SK-N-SH (cell line): ENCODE results near the gene KPTN. TPM values are rescaled to one million over a fixed set of nuclear protein-coding genes. Genes with fewer than 3 reads are reported as not detected.

Experiments
- CTCF ChIA-PET: fragments of 300-600, 350-600 bp; formaldehyde crosslinking; extraction: SDS; loops from one replicate; lab custom pipeline; 2021; lab: Yijun Ruan, JAX
- POLR2A ChIA-PET: fragments of 350-600 bp; sonication (Branson Sonifier 250); formaldehyde crosslinking; extraction: SDS; loops from one replicate; lab custom pipeline; 2020; ENCODE audit warnings: antibody characterized with exemption, inconsistent platforms; lab: Yijun Ruan, JAX
- DNase-seq: peaks from one replicate; pipeline ENCODE4 v3.0.0; 2012
- H2AFZ ChIP-seq: fragments of 200-600 bp; sonication (generic); 2 replicates; pipeline ENCODE4 v1.8.1; 2016; ENCODE audit warnings: antibody characterized with exemption, mild to moderate bottlenecking, low read depth
- H3F3A ChIP-seq: fragments of 200-600 bp; sonication (generic); replicated peaks from 2 replicates; pipeline ENCODE3; 2016; ENCODE audit warnings: antibody characterized with exemption, mild to moderate bottlenecking; ENCODE audit not compliant: insufficient read depth
- H3K27ac ChIP-seq, 2 experiments: fragments of 200-500 bp in 1 of 2; fragments of 200-600 bp in 1 of 2; sonication (Bioruptor generic) in 1 of 2; sonication (generic), shearing (Covaris generic) in 1 of 2; 2 replicates each; pipeline versions ENCODE4 v1.5.1 to v1.6.1; 2014 to 2016; ENCODE audit warnings: low read depth in 2 of 2, inconsistent platforms in 1 of 2, low read length in 1 of 2, mild to moderate bottlenecking in 1 of 2, mixed read lengths in 1 of 2
- H3K27me3 ChIP-seq: fragments of 200-600 bp; sonication (generic), shearing (Covaris generic); 2 replicates; pipeline ENCODE4 v1.6.1; 2016; ENCODE audit warnings: mixed run types; ENCODE audit not compliant: insufficient read depth
- H3K36me3 ChIP-seq, 2 experiments: fragments of 200-500 bp in 1 of 2; fragments of 200-600 bp in 1 of 2; sonication (Bioruptor generic) in 1 of 2; sonication (generic) in 1 of 2; replicated peaks in 1 of 2; 2 replicates each; pipeline versions ENCODE3 to v1.5.1; 2014 to 2016; ENCODE audit warnings: low read length in 1 of 2, mild to moderate bottlenecking in 1 of 2; ENCODE audit not compliant: insufficient read depth in 2 of 2, control insufficient read depth in 1 of 2
- H3K4me1 ChIP-seq, 2 experiments: fragments of 200-500 bp in 1 of 2; fragments of 200-600 bp in 1 of 2; sonication (Bioruptor generic) in 1 of 2; sonication (generic), shearing (Covaris generic) in 1 of 2; 2 replicates each; pipeline versions ENCODE4 v1.5.1 to v1.6.1; 2014 to 2016; ENCODE audit warnings: low read depth in 1 of 2, low read length in 1 of 2, mixed run types in 1 of 2; ENCODE audit not compliant: insufficient read depth in 2 of 2, control insufficient read depth in 1 of 2
- H3K4me2 ChIP-seq: fragments of 200-600 bp; sonication (generic), shearing (Covaris generic); 2 replicates; pipeline ENCODE4 v1.6.1; 2017; ENCODE audit warnings: mixed run types
- H3K4me3 ChIP-seq, 2 experiments: fragments of 200-500 bp in 1 of 2; fragments of 200-600 bp in 1 of 2; sonication (Bioruptor generic) in 1 of 2; sonication (generic), shearing (Covaris generic) in 1 of 2; 2 replicates each; pipeline versions ENCODE4 v1.5.1 to v1.8.1; 2014 to 2016; ENCODE audit warnings: low read depth in 2 of 2, inconsistent platforms in 1 of 2, low read length in 1 of 2, mild to moderate bottlenecking in 1 of 2, mixed read lengths in 1 of 2, moderate library complexity in 1 of 2
- H3K79me2 ChIP-seq: fragments of 200-600 bp; sonication (generic); 2 replicates; pipeline ENCODE4 v1.8.1; 2017; ENCODE audit warnings: mild to moderate bottlenecking; ENCODE audit not compliant: insufficient read depth
- H3K9ac ChIP-seq: fragments of 200-600 bp; sonication (generic); 2 replicates; pipeline ENCODE4 v1.6.1; 2017; ENCODE audit warnings: mixed run types
- H3K9me2 ChIP-seq: fragments of 200-600 bp; sonication (generic); 2 replicates; pipeline ENCODE4 v1.6.1; 2017; ENCODE audit warnings: mixed run types
- H3K9me3 ChIP-seq: fragments of 200-600 bp; sonication (generic); 2 replicates; pipeline ENCODE4 v1.6.1; 2017; ENCODE audit warnings: mixed run types, mild to moderate bottlenecking, moderate library complexity
- H4K20me1 ChIP-seq: fragments of 200-600 bp; sonication (generic); 2 replicates; pipeline ENCODE4 v1.6.1; 2017; ENCODE audit warnings: mild to moderate bottlenecking, mixed run types; ENCODE audit not compliant: insufficient read depth
- CHD2 ChIP-seq: fragments of 150-350 bp; IDR thresholded peaks from 2 replicates; pipeline ENCODE4 v1.6.1; 2018; ENCODE audit warnings: low read length; ENCODE audit not compliant: partially characterized antibody
- EP300 ChIP-seq, 2 experiments: IDR thresholded peaks; 2 replicates each; pipeline versions ENCODE4 v1.4.0 to v1.6.1; 2012; ENCODE audit warnings: borderline replicate concordance in 1 of 2, low read depth in 1 of 2, low read length in 1 of 2
- EZH2phosphoT487 ChIP-seq: fragments of 200-600 bp; sonication (generic); IDR thresholded peaks from 2 replicates; pipeline ENCODE4 v1.6.1; 2017; ENCODE audit warnings: low read depth, mixed run types, mild to moderate bottlenecking, antibody characterized with exemption, moderate library complexity, borderline replicate concordance
- FOSL2 ChIP-seq: IDR thresholded peaks from 2 replicates; pipeline ENCODE4 v1.4.0; 2012; ENCODE audit warnings: low read depth, mild to moderate bottlenecking, moderate library complexity, borderline replicate concordance
- MXI1 ChIP-seq: IDR thresholded peaks from 2 replicates; pipeline ENCODE4 v1.6.1; 2012; ENCODE audit warnings: mild to moderate bottlenecking, low read depth, low read length, improper control_type of control experiment
- NFIC ChIP-seq: IDR thresholded peaks from 2 replicates; pipeline ENCODE4 v1.4.0; 2012; ENCODE audit warnings: borderline replicate concordance
- NRF1 ChIP-seq: IDR thresholded peaks from 2 replicates; pipeline ENCODE4 v1.6.1; 2012; ENCODE audit warnings: low read depth, mild to moderate bottlenecking, low read length
- POLR2AphosphoS5 ChIP-seq: IDR thresholded peaks from 2 replicates; pipeline ENCODE4 v1.6.1; 2012; ENCODE audit warnings: low read depth, low read length
- RAD21 ChIP-seq: IDR thresholded peaks from 2 replicates; pipeline ENCODE4 v1.6.1; 2012; ENCODE audit warnings: mild to moderate bottlenecking, low read length
- RCOR1 ChIP-seq: fragments of 150-350 bp; IDR thresholded peaks from 2 replicates; pipeline ENCODE4 v1.6.1; 2017; ENCODE audit warnings: antibody characterized with exemption, low read length
- REST ChIP-seq: IDR thresholded peaks from 2 replicates; pipeline ENCODE4 v1.6.1; 2012; ENCODE audit warnings: mild to moderate bottlenecking, low read depth, low read length, moderate library complexity
- RFX5 ChIP-seq: IDR thresholded peaks from 2 replicates; pipeline ENCODE4 v1.6.1; 2012; ENCODE audit warnings: mild to moderate bottlenecking, improper control_type of control experiment, low read length
- SMC3 ChIP-seq: IDR thresholded peaks from 2 replicates; pipeline ENCODE4 v1.6.1; 2012; ENCODE audit warnings: low read depth, low read length, improper control_type of control experiment
- YY1 ChIP-seq: IDR thresholded peaks from 2 replicates; pipeline ENCODE4 v1.4.0; 2012; ENCODE audit warnings: low read depth, mild to moderate bottlenecking
- WGBS: methylation state at CpG from one replicate; pipeline ENCODE4 v1.1.6; 2017; ENCODE audit warnings: low lambda C conversion rate; 5-methylcytosine and 5-hydroxymethylcytosine counted together
- polyA plus RNA-seq, 3 experiments: library from polyadenylated mRNA; depleted of rRNA; stranded (reverse); fragments of >200 nt; gene quantifications; 2 replicates each; pipeline ENCODE4 v1.2.3, GENCODE V29; 2012
- TF ChIP-seq, protein P1 (sequence below): fragments of 200-600 bp; sonication (generic); IDR thresholded peaks from 2 replicates; pipeline ENCODE4 v1.6.1; 2017; ENCODE audit warnings: antibody characterized with exemption, mild to moderate bottlenecking, moderate library complexity
- TF ChIP-seq, protein P2 (sequence below): IDR thresholded peaks from 2 replicates; pipeline ENCODE4 v1.4.0; 2012; ENCODE audit warnings: low read depth

Gene KPTN
- polyA plus RNA-seq, 1 of the 3 experiments (the other 2 are of a cell fraction), result 15.8 TPM

GRCh38 chr19:47476438-47476972 is 7.5 kb downstream of the KPTN start:
- H3K9me2 ChIP-seq, result no peaks in the 10 kb centered on the region
- H3K27ac ChIP-seq, result no peak overlapping the region
- CTCF ChIA-PET, result interaction anchor here (0.8 kb wide), 1 partner anchor 40 kb away, joined by 5 read pairs; no protein-coding TSS in a partner anchor
- H3K4me2 ChIP-seq, result no peak overlapping the region
- H3K36me3 ChIP-seq, result no peaks in the 10 kb centered on the region
- DNase-seq, result no peak
- H3K4me3 ChIP-seq, result no peak overlapping the region
- POLR2A ChIA-PET, result interaction anchor here (1.3 kb wide), 1 partner anchor 29 kb away, joined by 3 read pairs; no protein-coding TSS in a partner anchor
- no peaks in the 10 kb centered on the region for H3K9me3 ChIP-seq
- no peaks in the 10 kb centered on the region for H3F3A ChIP-seq
- H2AFZ ChIP-seq, result no peak overlapping the region
- H3K4me1 ChIP-seq, result no peaks in the 10 kb centered on the region; a peak in 1 of 4 replicates
- H4K20me1 ChIP-seq, result no peaks in the 10 kb centered on the region
- WGBS, result 77% methylated on average over 12 of the region's 17 CpGs
- H3K79me2 ChIP-seq, result no peaks in the 10 kb centered on the region
- H3K9ac ChIP-seq, result no peak overlapping the region
- TF ChIP-seq REST (no peak), EZH2phosphoT487 (no peak), SMC3 (no peak)
- H3K27me3 ChIP-seq, result peaks cover 2% of the 10 kb centered on the region; the same call in 1 of the 2 replicates

DNA sequence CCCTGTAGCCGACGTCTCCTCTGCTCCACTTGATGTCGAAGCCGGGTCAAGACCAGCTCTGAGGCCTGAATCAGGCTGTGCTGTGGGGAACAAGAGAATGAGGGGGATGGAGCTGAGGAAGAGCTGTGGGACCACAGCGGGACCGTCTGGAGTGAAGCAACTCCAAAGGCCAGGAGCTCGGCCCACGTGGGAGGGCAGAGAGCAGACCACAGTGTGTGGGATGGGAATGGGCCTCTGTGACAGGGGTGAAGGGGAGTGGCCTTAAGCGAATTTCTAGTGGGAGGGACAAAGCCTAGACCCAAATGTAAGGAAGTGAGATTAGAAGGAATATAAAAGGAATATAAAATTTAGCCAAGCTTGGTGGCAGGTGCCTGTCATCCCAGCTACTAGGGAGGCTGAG is 8.6 kb downstream of the KPTN start:
- no peak for DNase-seq
- peaks cover 0 to 5% of the 10 kb centered on the region in 2 experiments; a peak in 1 of 4 replicates for H3K4me1 ChIP-seq
- H3K27me3 ChIP-seq, result peaks cover 6% of the 10 kb centered on the region; the same call in 1 of the 2 replicates
- no peak overlapping the region for H2AFZ ChIP-seq
- TF ChIP-seq RAD21 (no peak), SMC3 (no peak), CHD2 (no peak), REST (no peak), FOSL2 (no peak), RFX5 (no peak), NFIC (no peak), EP300 (IDR thresholded peaks at IDR 0.05; ENCODE audit: borderline replicate concordance in 1 of 2, low read depth in 1 of 2, low read length in 1 of 2) (no peak), YY1 (no peak), NRF1 (no peak), MXI1 (no peak), POLR2AphosphoS5 (no peak), RCOR1 (no peak)
- TF ChIP-seq, protein P1, sequence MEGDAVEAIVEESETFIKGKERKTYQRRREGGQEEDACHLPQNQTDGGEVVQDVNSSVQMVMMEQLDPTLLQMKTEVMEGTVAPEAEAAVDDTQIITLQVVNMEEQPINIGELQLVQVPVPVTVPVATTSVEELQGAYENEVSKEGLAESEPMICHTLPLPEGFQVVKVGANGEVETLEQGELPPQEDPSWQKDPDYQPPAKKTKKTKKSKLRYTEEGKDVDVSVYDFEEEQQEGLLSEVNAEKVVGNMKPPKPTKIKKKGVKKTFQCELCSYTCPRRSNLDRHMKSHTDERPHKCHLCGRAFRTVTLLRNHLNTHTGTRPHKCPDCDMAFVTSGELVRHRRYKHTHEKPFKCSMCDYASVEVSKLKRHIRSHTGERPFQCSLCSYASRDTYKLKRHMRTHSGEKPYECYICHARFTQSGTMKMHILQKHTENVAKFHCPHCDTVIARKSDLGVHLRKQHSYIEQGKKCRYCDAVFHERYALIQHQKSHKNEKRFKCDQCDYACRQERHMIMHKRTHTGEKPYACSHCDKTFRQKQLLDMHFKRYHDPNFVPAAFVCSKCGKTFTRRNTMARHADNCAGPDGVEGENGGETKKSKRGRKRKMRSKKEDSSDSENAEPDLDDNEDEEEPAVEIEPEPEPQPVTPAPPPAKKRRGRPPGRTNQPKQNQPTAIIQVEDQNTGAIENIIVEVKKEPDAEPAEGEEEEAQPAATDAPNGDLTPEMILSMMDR, result no peak
- TF ChIP-seq, protein P2, sequence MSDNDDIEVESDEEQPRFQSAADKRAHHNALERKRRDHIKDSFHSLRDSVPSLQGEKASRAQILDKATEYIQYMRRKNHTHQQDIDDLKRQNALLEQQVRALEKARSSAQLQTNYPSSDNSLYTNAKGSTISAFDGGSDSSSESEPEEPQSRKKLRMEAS, result no peak
- H3K9me3 ChIP-seq, result no peaks in the 10 kb centered on the region
- no peak overlapping the region for H3K9ac ChIP-seq
- 75% methylated on average over 9 of the region's 9 CpGs for WGBS
- H3K9me2 ChIP-seq, result no peaks in the 10 kb centered on the region
- peaks cover under 1% of the 10 kb centered on the region for H3F3A ChIP-seq
- no peaks in the 10 kb centered on the region for H4K20me1 ChIP-seq
- H3K4me2 ChIP-seq, result no peak overlapping the region
- H3K79me2 ChIP-seq, result no peaks in the 10 kb centered on the region
- CTCF ChIA-PET, result interaction anchor here (1.3 to 6.7 kb wide), 4 partner anchors 8 to 39 kb away, joined by 4 to 47 read pairs (median 4); partner anchors contain the start of gene KPTN
- POLR2A ChIA-PET, result interaction anchor here (0.7 to 1.8 kb wide), 3 partner anchors 8 to 1477 kb away, joined by 3 to 8 read pairs (median 3); partner anchors contain the start of gene KPTN
- H3K36me3 ChIP-seq, result no peaks in the 10 kb centered on the region
- H3K4me3 ChIP-seq, result no peak overlapping the region
- H3K27ac ChIP-seq, result no peak overlapping the region
